ENCODE measurements around the gene MRPL3. TPM values are rescaled to one million over a fixed set of nuclear protein-coding genes. Genes with fewer than 3 reads are reported as not detected.

Gene MRPL3
- total RNA-seq, 1 experiment from 2014 or later, result 233 TPM

- POLR2A ChIA-PET (ENCODE audit: unreplicated experiment), result no interaction called here
- H3K4me2 ChIP-seq (ENCODE audit: low read length), result no peak overlapping the region
These were observed 44.1 kb downstream of the MRPL3 start for GRCh38 chr3:131458653-131459052.

DNA sequence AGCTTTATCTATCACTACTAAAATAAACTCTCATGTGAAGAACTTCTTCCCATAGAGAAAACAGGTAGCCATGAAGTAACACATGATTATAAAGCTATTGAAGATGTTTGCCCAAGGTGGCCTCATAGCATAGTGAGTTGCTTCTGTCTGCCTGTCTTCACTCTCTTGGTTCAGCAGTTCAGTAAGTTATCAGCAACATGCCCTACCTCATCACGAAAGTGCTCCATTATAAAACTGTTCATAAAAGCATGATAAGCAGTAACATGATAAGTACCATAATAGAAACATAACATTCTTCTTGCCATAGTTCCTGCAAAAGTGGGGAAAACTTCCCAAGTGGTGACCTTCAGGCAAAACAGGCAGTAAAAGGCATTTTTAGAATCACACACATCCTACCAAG is 45.6 kb downstream of the MRPL3 start:
- no peaks in the 10 kb centered on the region for H3K4me1 ChIP-seq (ENCODE audit: insufficient read depth, low read length)
- H2AFZ ChIP-seq (ENCODE audit: low read length), result no peak overlapping the region
- H3K27ac ChIP-seq (ENCODE audit: low read length), result no peak overlapping the region
- peaks cover 6% of the 10 kb centered on the region; the same call in 1 of the 2 replicates for H3K36me3 ChIP-seq (ENCODE audit: low read depth, low read length)
- H3K4me3 ChIP-seq (ENCODE audit: low read length), result no peak overlapping the region
- CTCF ChIA-PET, result no interaction called here
- no TSS peak for BruUV-seq (replicated peaks)
- H3K4me2 ChIP-seq (ENCODE audit: low read length), result no peak overlapping the region
- intact Hi-C loops (cut with micrococcal nuclease), result no loop called here
- H3K9me3 ChIP-seq (ENCODE audit: low read length), result no peaks in the 10 kb centered on the region
- no peaks in the 10 kb centered on the region for H3K9me2 ChIP-seq (replicated peaks; ENCODE audit: low read length)
- ATAC-seq (no peak), DNase-seq (no peak)
- TF ChIP-seq EZH2 (IDR thresholded peaks at IDR 0.05; ENCODE audit: low read length, unreplicated experiment) (no peak), EZH2phosphoT487 (IDR thresholded peaks at IDR 0.05; ENCODE audit: borderline replicate concordance, low read length) (no peak), CTCF (conservative IDR thresholded peaks at IDR 0.05; ENCODE audit: low read depth, low read length) (no peak)
- no peaks in the 10 kb centered on the region for H4K20me1 ChIP-seq (ENCODE audit: low read length)
- no peaks in the 10 kb centered on the region for H3K79me2 ChIP-seq (ENCODE audit: low read length)
- POLR2A ChIA-PET (ENCODE audit: unreplicated experiment), result no interaction called here
- H3F3A ChIP-seq (ENCODE audit: low read length, unreplicated experiment), result no peaks in the 10 kb centered on the region
- no peak overlapping the region for H3K9ac ChIP-seq (ENCODE audit: low read length)
- no peaks in the 10 kb centered on the region for H3K27me3 ChIP-seq (ENCODE audit: low read length)

More at GRCh38 chr3:131458653-131459052, 44.1 kb downstream of the MRPL3 start:
- ATAC-seq, result no peak
- CTCF ChIA-PET, result interaction anchor here (0.6 kb wide), 1 partner anchor 204 kb away, joined by 4 read pairs; no protein-coding TSS in a partner anchor
- Histone ChIP-seq H3K9me2 (replicated peaks; ENCODE audit: low read length) (no peaks in the 10 kb centered on the region), H3K4me1 (ENCODE audit: insufficient read depth, low read length) (no peaks in the 10 kb centered on the region), H3K79me2 (ENCODE audit: low read length) (no peaks in the 10 kb centered on the region), H3K9ac (ENCODE audit: low read length) (no peak overlapping the region), H3K27me3 (ENCODE audit: low read length) (no peaks in the 10 kb centered on the region), H3K36me3 (ENCODE audit: low read depth, low read length) (peaks cover 9% of the 10 kb centered on the region), H3F3A (ENCODE audit: low read length, unreplicated experiment) (no peaks in the 10 kb centered on the region), H3K4me3 (ENCODE audit: low read length) (no peak overlapping the region), H2AFZ (ENCODE audit: low read length) (no peak overlapping the region), H4K20me1 (ENCODE audit: low read length) (no peaks in the 10 kb centered on the region), H3K9me3 (ENCODE audit: low read length) (no peaks in the 10 kb centered on the region), H3K27ac (ENCODE audit: low read length) (no peak overlapping the region)
- intact Hi-C loops (cut with micrococcal nuclease), result no loop called here
- DNase-seq, result no peak
- no peak for TF ChIP-seq EZH2phosphoT487 (IDR thresholded peaks at IDR 0.05; ENCODE audit: borderline replicate concordance, low read length)
- TF ChIP-seq CTCF (conservative IDR thresholded peaks at IDR 0.05; ENCODE audit: low read depth, low read length), result no peak
- TF ChIP-seq EZH2 (IDR thresholded peaks at IDR 0.05; ENCODE audit: low read length, unreplicated experiment), result no peak
- BruUV-seq (replicated peaks), result no TSS peak

- no peaks in the 10 kb centered on the region for H3K79me2 ChIP-seq (ENCODE audit: low read length)
- TF ChIP-seq EZH2phosphoT487 (IDR thresholded peaks at IDR 0.05; ENCODE audit: borderline replicate concordance, low read length), result no peak
- no peak for TF ChIP-seq CTCF (conservative IDR thresholded peaks at IDR 0.05; ENCODE audit: low read depth, low read length)
- TF ChIP-seq EZH2 (IDR thresholded peaks at IDR 0.05; ENCODE audit: low read length, unreplicated experiment), result no peak
- H2AFZ ChIP-seq (ENCODE audit: low read length), result no peak overlapping the region
- no TSS peak for BruUV-seq (replicated peaks)
- intact Hi-C loops (cut with micrococcal nuclease), result no loop called here
- H3K36me3 ChIP-seq (ENCODE audit: low read depth, low read length), result no peaks in the 10 kb centered on the region
- H3K4me3 ChIP-seq (ENCODE audit: low read length), result no peak overlapping the region
- H3K9ac ChIP-seq (ENCODE audit: low read length), result no peak overlapping the region
- no peaks in the 10 kb centered on the region for H3K27me3 ChIP-seq (ENCODE audit: low read length)
- no peaks in the 10 kb centered on the region for H3F3A ChIP-seq (ENCODE audit: low read length, unreplicated experiment)
- no peak overlapping the region for H3K4me2 ChIP-seq (ENCODE audit: low read length)
- no peak overlapping the region for H3K27ac ChIP-seq (ENCODE audit: low read length)
- ATAC-seq (no peak), DNase-seq (peak; percentile 8)
- H3K9me2 ChIP-seq (replicated peaks; ENCODE audit: low read length), result no peaks in the 10 kb centered on the region
- no peaks in the 10 kb centered on the region for H3K9me3 ChIP-seq (ENCODE audit: low read length)
- H3K4me1 ChIP-seq (ENCODE audit: insufficient read depth, low read length), result no peaks in the 10 kb centered on the region
- ChIA-PET CTCF (no interaction called here), POLR2A (ENCODE audit: unreplicated experiment) (no interaction called here)
- no peaks in the 10 kb centered on the region for H4K20me1 ChIP-seq (ENCODE audit: low read length)
These were observed 48.3 kb downstream of the MRPL3 start for GRCh38 chr3:131454501-131454900.
